HG02678 (cell line): ENCODE data around the gene ZC3H12C.

Experiments used
- ATAC-seq: cut with Tn5 transposase; IDR thresholded peaks from one replicate; pipeline ENCODE4 v1.9.1; 2021; ENCODE audit warnings: mild to moderate bottlenecking, moderate library complexity; ENCODE audit not compliant: unreplicated experiment

ZC3H12C gene

DNA sequence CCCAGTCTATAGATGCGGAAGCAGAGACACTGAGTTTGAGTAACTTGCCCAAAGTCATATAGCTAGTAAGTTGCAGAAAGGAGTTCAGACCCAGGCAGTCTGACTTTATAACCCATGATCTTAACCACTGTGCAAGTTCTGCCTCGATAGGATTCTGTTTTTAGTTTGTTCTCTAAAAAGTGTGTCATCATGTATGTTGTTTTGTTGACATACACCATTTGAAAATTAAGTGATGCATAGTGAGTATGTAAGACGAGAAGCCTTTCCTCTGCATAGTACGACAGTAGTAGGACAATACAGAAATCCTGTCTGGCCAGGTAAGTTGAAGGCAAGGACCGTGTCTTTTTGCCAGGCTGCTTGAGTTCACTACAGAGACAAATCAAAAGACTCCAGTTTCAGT lies 3.3 kb downstream of the ZC3H12C start:
- ATAC-seq, result no peak

DNA sequence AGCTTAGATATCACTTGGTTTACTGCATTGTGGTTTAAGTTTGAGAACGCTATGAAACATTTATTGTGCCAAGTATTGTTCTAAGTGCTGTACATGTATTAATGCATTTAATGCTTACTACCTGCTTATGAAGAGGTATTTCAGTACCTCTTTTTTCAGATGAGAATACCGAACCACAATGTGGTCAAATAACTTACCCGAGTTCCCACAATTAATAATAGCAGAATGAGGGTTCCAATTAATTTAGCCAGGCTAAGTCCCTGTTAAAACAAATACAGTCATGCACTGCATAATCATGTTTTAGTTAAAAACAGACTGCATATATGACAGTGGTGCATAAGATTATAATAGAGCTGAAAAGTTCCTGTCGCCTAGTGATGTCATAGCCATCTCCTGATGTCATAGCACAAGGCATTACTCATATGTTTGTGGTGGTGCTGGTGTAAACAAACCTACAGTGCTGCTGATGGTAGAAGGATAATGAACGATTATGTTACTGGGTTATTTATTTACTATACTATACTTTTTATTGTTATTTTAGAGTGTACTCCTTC lies 4.3 kb downstream of the ZC3H12C start:
- ATAC-seq, result no peak

GRCh38 chr11:110098645-110099044 lies 5.5 kb downstream of the ZC3H12C start:
- ATAC-seq, result peak; percentile 73

GRCh38 chr11:110100476-110101240 lies 7.5 kb downstream of the ZC3H12C start:
- ATAC-seq, result no peak

GRCh38 chr11:110106713-110107274 lies 13.6 kb downstream of the ZC3H12C start:
- ATAC-seq, result no peak

DNA sequence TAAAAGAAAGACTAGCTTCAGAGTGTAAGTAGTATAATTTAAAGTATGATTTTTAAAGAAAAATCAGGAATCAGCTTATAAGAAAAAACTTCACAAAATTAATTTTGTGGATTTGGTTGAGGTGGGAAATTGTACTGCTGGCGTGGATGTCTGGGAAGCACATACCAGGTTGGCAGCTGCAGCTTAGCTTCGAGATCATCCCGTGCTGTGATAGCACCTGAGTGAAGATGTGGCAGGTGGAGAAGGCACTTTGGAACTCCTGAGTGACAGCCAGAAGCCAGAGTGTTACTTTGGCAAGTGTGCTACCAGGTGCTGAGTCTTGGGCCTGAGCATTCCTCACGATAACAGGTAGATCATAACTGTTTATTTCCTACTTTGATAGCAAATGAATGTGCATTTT lies 17.7 kb downstream of the ZC3H12C start:
- ATAC-seq, result no peak

DNA sequence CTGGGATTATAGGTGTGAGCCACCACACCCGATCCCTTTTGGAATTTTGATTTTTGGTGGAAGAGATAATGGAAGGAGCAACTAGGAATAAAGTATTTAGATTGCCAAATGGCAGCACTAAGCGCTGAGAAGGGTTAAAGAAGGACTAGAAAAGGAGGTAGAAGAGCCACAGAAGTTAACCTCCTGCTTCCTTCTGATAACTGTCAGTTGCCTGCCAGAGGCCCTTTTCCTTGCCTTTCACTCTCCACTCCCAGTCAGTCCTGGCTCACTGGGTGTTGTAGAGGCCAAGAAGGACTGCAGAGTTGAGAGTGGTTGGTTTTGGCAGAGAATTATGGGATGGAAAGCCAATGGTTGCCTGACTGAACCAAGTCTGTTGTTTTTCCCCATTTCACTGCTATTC lies 19.3 kb downstream of the ZC3H12C start:
- ATAC-seq, result no peak

DNA sequence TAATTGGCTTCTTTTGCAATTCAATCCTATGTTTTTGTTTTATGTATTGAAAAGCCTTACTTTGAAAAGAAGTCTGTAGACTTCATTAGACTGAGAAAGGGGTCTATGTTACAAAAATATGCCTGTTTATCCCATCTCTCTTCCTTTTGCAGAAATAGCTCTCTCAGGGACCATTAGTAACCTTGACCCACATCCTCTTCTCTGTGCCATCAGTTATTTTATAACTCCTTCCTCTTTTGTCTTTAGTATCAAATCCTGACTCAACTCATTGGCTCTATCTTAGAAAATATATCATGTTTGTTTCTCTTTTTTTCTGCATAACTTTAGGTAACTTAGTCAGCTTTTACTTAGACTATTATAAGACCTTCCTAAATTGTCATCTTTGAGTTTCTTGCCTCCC lies 20.3 kb downstream of the ZC3H12C start:
- ATAC-seq, result no peak

DNA sequence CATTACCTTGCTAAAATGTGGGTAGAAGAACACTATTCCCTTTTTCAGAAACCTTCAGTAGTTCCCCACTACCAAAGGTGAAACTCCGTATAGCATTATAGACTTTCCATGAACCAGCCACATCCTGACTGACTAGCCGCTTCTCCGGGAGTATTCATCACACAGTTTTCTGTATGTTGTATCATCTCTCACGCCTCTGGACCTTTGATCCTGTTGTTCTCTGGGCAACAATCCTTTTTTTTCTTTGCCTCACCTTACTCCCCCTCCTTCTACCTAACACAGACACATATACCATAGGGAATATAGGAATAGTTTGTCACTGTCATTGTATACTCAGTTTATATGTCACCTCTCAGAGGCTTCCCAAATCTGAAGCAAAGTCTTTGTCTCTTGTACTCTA lies 20.8 kb downstream of the ZC3H12C start:
- no peak for ATAC-seq

DNA sequence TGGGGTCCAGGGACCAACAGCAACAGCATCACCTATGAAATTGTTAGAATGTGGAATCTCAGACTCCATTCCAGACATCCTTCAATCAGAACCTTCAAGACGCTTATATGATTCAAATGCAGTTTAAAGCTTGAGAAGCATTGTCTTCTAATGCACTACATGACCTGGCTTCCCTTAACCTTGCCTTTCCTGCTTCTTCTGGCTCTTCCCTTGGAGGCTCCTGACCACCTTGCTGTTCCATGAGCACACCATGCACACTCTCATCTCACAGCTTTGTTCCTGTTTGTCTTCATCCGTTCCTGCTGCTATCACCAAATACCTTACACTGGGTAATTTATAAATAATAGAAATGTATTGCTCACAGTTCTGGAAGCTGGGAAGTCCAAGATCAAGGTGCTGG lies 26.1 kb downstream of the ZC3H12C start:
- no peak for ATAC-seq

DNA sequence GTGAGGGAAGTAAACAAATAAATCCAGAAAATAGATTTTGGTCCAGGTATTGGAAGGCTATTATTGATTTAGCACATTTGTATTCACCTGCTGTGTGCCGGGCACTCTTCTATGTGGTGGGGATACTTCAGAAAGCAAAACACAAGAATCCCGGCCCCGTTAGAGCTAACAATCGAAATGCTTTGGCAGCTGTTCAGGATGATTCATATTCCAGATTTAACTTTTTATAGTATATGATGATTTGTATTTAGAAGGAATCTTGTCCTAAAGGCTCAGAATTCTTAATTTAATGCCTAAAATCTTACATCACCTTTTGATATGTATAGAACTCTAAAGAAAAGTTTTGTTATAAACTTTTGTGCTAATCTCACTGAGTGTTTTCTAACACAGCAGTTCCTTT lies 28.0 kb downstream of the ZC3H12C start:
- no peak for ATAC-seq

DNA sequence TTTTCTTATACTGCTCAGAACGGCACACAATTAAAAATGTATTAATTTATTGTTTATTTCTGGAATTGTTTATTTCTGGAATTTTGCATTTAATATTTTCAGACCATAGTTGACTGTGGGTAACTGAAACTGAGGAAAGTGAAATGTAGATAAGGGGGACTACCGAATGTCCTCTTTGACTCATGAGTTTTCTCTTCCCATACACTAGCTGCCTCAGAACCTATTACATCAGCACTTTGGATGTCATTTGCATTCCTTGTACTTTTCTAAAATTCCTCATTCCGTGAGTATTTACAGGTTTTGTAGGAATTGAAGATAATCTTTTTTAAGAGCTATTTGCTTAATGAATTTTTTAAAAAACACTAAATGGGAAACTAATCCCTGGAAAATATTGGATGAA lies 29.8 kb downstream of the ZC3H12C start:
- no peak for ATAC-seq

GRCh38 chr11:110124605-110125004 lies 31.4 kb downstream of the ZC3H12C start:
- ATAC-seq, result no peak

GRCh38 chr11:110125632-110126031 lies 32.4 kb downstream of the ZC3H12C start:
- ATAC-seq, result no peak

DNA sequence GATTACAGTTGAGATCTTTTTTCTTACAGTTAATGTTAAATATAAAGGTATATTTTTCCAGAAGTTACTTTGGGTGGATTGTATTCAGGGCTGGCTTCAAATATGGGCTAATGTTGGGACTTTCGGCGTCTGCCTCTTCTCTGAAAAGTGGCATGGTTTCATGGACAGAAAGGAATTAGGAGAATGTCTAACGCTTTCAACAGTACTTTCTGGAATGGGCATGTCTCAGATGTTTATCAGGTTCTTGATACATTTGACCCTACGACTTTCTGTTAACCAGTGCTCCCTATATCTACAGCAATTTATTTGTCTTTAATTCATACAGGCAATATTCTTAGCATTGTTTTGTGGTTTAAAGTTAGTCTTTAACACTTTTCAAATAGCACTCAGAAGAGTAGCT lies 33.7 kb downstream of the ZC3H12C start:
- ATAC-seq, result no peak

- no peak for ATAC-seq
Measured at GRCh38 chr11:110128161-110128560, 35.0 kb downstream of the ZC3H12C start.

DNA sequence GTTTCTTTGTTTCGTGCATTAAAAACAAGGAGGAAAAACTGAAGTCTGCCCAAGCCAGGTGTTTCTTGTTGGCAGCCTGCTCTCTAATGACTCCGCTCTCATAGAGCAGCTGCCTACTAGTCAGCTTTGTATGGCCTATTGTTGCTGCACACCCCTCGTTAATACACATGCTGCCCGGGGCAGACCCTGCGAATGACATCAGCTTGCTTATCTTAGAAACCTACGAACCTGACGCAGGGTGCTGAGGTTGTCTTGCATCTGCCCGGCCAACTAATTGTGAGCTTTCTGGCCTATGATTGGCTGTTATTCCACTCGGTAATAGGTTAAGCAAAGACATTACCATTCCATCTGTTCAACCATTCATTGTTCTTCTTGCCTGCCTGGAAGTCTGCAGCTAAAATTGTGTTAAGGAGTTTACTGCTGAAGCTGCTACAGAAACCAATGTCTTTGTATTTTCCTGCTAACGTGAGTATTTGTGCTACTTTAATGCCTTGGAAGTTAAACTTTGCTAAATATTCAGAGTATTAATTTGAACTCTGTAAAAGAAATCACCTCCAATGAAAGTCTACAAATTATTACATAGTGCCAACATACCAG lies 37.5 kb downstream of the ZC3H12C start:
- no peak for ATAC-seq

GRCh38 chr11:110131386-110132123 lies 38.4 kb downstream of the ZC3H12C start:
- no peak for ATAC-seq

GRCh38 chr11:110133160-110133559 lies 40.0 kb downstream of the ZC3H12C start:
- ATAC-seq, result no peak

DNA sequence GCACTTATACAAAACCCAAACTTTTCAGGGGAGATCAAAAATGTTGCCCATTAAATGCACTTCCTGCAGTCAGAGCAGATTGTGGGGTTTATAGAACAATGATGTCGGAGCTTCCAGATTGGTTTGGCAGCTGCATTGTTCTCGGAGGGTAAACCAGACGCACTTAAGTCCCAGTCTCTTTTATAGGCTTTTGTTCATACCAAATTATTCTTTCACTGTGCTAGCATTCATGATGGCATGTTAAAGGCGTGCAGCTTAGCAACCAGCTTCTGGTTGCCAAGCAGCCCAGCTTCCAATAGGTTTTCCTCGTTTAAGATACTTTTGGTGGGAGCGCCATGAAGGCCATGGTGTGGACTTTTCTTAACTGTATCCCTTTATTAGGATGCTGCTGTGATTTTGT lies 40.9 kb downstream of the ZC3H12C start:
- ATAC-seq, result no peak

DNA sequence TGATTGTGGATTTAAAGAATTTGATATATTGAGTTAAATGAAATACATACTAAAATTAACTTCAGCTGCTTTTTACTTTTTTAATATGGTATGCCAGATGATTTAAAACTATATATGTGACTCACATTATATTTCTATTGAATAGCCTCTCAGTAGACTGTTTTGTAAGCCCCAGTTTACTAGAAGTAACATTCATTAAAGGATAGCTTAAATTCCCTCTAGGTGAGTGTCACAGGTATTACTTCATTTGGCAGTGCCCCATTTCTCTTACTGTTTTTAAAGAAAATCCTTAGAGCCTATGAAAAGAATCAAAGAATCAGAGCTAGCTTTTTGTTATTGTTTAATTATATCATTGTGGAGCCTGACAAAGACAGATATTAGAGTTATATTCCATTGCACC lies 48.6 kb downstream of the ZC3H12C start:
- no peak for ATAC-seq
